Measurements from ENCODE around the gene GPR156. TPM values are rescaled to one million over a fixed set of nuclear protein-coding genes. Genes with fewer than 3 reads are reported as not detected.

GPR156 gene
- total and polyA plus RNA-seq, 10 of the 15 experiments (the other 5 are each of a cell fraction or from before 2014, with no cell fraction given): 0.08 to 0.15 (median 0.11) TPM; not detected in 6

DNA sequence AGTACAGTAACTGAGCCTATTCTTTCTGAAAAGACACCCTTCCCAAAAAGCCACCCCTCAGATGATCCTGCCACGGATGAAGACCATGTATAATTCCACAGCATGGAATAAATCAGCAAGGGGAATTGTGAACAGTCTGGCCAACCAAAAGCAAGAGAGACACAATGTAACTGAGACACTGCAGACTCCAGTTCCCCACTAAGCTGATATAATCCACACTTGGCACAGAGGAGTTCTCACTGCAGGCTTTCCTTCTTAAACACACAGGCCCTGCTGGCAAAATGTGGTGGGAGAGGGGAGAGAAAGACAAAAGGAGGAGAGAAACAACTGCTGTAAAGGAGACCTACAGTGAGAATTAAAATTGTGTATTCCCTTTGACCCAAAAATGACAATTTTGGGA is 12.7 kb downstream of the GPR156 start (continued):
- TF ChIP-seq, protein P1, sequence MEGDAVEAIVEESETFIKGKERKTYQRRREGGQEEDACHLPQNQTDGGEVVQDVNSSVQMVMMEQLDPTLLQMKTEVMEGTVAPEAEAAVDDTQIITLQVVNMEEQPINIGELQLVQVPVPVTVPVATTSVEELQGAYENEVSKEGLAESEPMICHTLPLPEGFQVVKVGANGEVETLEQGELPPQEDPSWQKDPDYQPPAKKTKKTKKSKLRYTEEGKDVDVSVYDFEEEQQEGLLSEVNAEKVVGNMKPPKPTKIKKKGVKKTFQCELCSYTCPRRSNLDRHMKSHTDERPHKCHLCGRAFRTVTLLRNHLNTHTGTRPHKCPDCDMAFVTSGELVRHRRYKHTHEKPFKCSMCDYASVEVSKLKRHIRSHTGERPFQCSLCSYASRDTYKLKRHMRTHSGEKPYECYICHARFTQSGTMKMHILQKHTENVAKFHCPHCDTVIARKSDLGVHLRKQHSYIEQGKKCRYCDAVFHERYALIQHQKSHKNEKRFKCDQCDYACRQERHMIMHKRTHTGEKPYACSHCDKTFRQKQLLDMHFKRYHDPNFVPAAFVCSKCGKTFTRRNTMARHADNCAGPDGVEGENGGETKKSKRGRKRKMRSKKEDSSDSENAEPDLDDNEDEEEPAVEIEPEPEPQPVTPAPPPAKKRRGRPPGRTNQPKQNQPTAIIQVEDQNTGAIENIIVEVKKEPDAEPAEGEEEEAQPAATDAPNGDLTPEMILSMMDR (IDR thresholded peaks at IDR 0.05 in 2 of 3, conservative IDR thresholded peaks at IDR 0.05 in 1 of 3; ENCODE audit: control insufficient read depth in 2 of 3, extremely low read depth in 1 of 3, insufficient read depth in 1 of 3, low read depth in 3 of 3, low read length in 3 of 3): no peak
- TF ChIP-seq ZZZ3 (IDR thresholded peaks at IDR 0.05; ENCODE audit: control insufficient read depth, insufficient read length, low read depth): no peak
- no peak for TF ChIP-seq MXI1 (IDR thresholded peaks at IDR 0.05; ENCODE audit: low read depth, low read length)
- TF ChIP-seq RB1 (IDR thresholded peaks at IDR 0.05; ENCODE audit: borderline replicate concordance): no peak
- no peak for TF ChIP-seq PAX8 (IDR thresholded peaks at IDR 0.05)
- TF ChIP-seq STAT1 (conservative IDR thresholded peaks at IDR 0.05): no peak
- no peak for TF ChIP-seq KDM1A (IDR thresholded peaks at IDR 0.05; ENCODE audit: borderline replicate concordance)
- no peak for TF ChIP-seq ASH2L (IDR thresholded peaks at IDR 0.05; ENCODE audit: borderline replicate concordance, low read depth)

DNA sequence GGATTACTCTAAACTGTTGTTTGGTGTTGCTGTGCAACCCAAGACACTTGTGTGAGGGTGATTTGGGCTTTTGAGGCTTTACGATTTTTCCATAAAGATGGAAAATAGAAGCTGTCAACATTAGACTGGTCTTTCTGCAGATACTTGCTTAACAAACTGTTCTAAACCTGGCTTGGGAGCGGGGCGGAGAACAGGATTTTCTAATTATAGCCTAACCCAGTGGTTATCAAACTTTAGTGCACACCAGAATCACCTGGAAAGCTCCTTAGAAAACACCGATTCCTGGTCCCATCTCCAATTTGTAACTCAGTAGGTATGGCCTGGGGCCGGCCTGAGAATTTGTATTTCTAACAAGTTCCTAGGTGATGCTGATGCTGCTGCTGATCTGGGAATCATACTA is 19.0 kb downstream of the GPR156 start:
- no peak for ATAC-seq
- ChIA-PET POLR2A (no interaction called here), RAD21 (ENCODE audit: unreplicated experiment) (no interaction called here), CTCF (no interaction called here), SMC1A (ENCODE audit: uncharacterized antibody, unreplicated experiment) (interaction anchor here (1.5 kb wide), 1 partner anchor 12 kb away, joined by 3 read pairs; no protein-coding TSS in a partner anchor)
- Histone ChIP-seq H3K79me2 (ENCODE audit: control insufficient read depth, insufficient read depth, low read length) (no peaks in the 10 kb centered on the region), H3K36me3 (ENCODE audit: control insufficient read depth in 2 of 2, insufficient read depth in 2 of 2, low read length in 1 of 2) (no peaks in the 10 kb centered on the region), H4K20me1 (ENCODE audit: control insufficient read depth, insufficient read depth) (no peaks in the 10 kb centered on the region), H3K4me3 (no peak overlapping the region), H3K9me3 (replicated peaks; ENCODE audit: control insufficient read depth, insufficient read depth, low read length) (no peaks in the 10 kb centered on the region), H3K4me2 (ENCODE audit: control insufficient read depth, insufficient read depth) (no peak overlapping the region), H2AFZ (ENCODE audit: control insufficient read depth, low read depth, low read length) (no peak overlapping the region), H3K9ac (ENCODE audit: control insufficient read depth, insufficient read depth, low read length) (no peak overlapping the region), H3K4me1 (ENCODE audit: control insufficient read depth, insufficient read depth, low read length) (no peaks in the 10 kb centered on the region), H3K27me3 (replicated peaks in 1 of 2; ENCODE audit: control insufficient read depth in 2 of 2, insufficient read depth in 2 of 2, low read length in 1 of 2) (no peaks in the 10 kb centered on the region), H3K27ac (ENCODE audit: control insufficient read depth, insufficient read depth) (no peak overlapping the region)
- intact Hi-C loops (cut with micrococcal nuclease; ENCODE audit: unreplicated experiment) (no loop called here), in situ Hi-C loops (cut with MboI) (no loop called here)
- no TSS peak for BruUV-seq (replicated peaks)
- no peak for TF ChIP-seq HDAC6 (IDR thresholded peaks at IDR 0.05; ENCODE audit: unreplicated experiment)
- TF ChIP-seq, protein P2, sequence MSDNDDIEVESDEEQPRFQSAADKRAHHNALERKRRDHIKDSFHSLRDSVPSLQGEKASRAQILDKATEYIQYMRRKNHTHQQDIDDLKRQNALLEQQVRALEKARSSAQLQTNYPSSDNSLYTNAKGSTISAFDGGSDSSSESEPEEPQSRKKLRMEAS (IDR thresholded peaks at IDR 0.05; ENCODE audit: low read depth, low read length): no peak
- TF ChIP-seq CHD2 (IDR thresholded peaks at IDR 0.05; ENCODE audit: borderline replicate concordance, low read depth, low read length): no peak
- no peak for FAIRE-seq
- DNase-seq (ENCODE audit: low read depth, low spot score): no peak
- WGBS (ENCODE audit: insufficient coverage, insufficient replicate concordance, low lambda C conversion rate, missing lambda C conversion rate): 66% methylated on average over 5 of the region's 5 CpGs

Data from GM12878 (cell line).